K562 (cell line): ENCODE measurements around the gene RTBDN. TPM values are rescaled to one million over a fixed set of nuclear protein-coding genes. Genes with fewer than 3 reads are reported as not detected.

ENCODE experiments used
- ARID2 ChIP-seq: fragments of 450-650 bp; IDR thresholded peaks from 2 replicates; pipeline ENCODE4 v1.6.1; 2017; ENCODE audit warnings: antibody characterized with exemption, mild to moderate bottlenecking
- ETV1 ChIP-seq: fragments of 450-650 bp; conservative IDR thresholded peaks from 2 replicates; pipeline ENCODE4 v1.6.1; 2016; ENCODE audit warnings: missing genetic modification characterization, control low read depth, low read depth, missing compliant biosample characterization
- ETV6 ChIP-seq, 3 experiments: fragments of 150-350 bp in 1 of 3; sonication (generic) in 1 of 3; formaldehyde crosslinking in 1 of 3; IDR thresholded peaks; 2 replicates each; pipeline versions ENCODE4 v1.6.1 to v1.8.0; 2014 to 2022; ENCODE audit warnings: borderline replicate concordance in 2 of 3, low read depth in 2 of 3, antibody characterized with exemption in 1 of 3, low read length in 1 of 3, mild to moderate bottlenecking in 1 of 3, missing genetic modification reagents in 1 of 3
- FUS ChIP-seq: fragments of 200-400 bp; formaldehyde crosslinking; optimal IDR thresholded peaks from 2 replicates; pipeline ENCODE3; 2017; ENCODE audit warnings: low read depth, low read length
- KLF1 ChIP-seq: fragments of 450-650 bp; IDR thresholded peaks from 2 replicates; pipeline ENCODE4 v1.6.1; 2016; ENCODE audit warnings: missing genetic modification characterization, missing compliant biosample characterization
- MCM2 ChIP-seq: fragments of 450-650 bp; IDR thresholded peaks from 2 replicates; pipeline ENCODE4 v1.6.1; 2017; ENCODE audit warnings: low read depth, mild to moderate bottlenecking
- PML ChIP-seq: IDR thresholded peaks from 2 replicates; pipeline ENCODE4 v1.6.1; 2012; ENCODE audit warnings: low read length, inconsistent platforms
- RBBP5 ChIP-seq: fragments of 200-600 bp; sonication (generic); IDR thresholded peaks from 2 replicates; pipeline ENCODE4 v1.6.1; 2012; ENCODE audit warnings: borderline replicate concordance, mild to moderate bottlenecking, low read length, control low read depth, inconsistent platforms; ENCODE audit not compliant: insufficient read depth, poor library complexity, severe bottlenecking
- TCFL5 ChIP-seq: fragments of 250-450 bp; sonication (Bioruptor Pico); conservative IDR thresholded peaks from 2 replicates; pipeline ENCODE4 v1.6.1; 2021; ENCODE audit warnings: mild to moderate bottlenecking, moderate library complexity, matching md5 sums
- ZNF24 ChIP-seq: fragments of 450-650 bp; IDR thresholded peaks from 2 replicates; pipeline ENCODE4 v1.6.1; 2016
- ZNF274 ChIP-seq: IDR thresholded peaks from 2 replicates; pipeline ENCODE4 v1.6.1; 2011; ENCODE audit warnings: low read depth, mild to moderate bottlenecking, low read length, moderate library complexity, borderline replicate concordance
- ZNF75A ChIP-seq: fragments of 450-650 bp; formaldehyde crosslinking; IDR thresholded peaks from 2 replicates; pipeline ENCODE4 v1.4.0; 2020; ENCODE audit warnings: mild to moderate bottlenecking
- ZNF764 ChIP-seq: fragments of 250-450 bp; sonication (Bioruptor Pico); IDR thresholded peaks from 2 replicates; pipeline ENCODE4 v1.4.0; 2020; ENCODE audit warnings: low read depth, mild to moderate bottlenecking, moderate library complexity
- ZNF778 ChIP-seq: fragments of 450-650 bp; formaldehyde crosslinking; IDR thresholded peaks from 2 replicates; pipeline ENCODE4 v1.4.0; 2020; ENCODE audit warnings: mild to moderate bottlenecking, moderate library complexity
- polyA plus RNA-seq, 8 experiments: library from polyadenylated mRNA; depleted of rRNA in 4 of 8; stranded (reverse) in 5 of 8; unstranded in 3 of 8; fragments of >200 nt; fragmentation: Nextera tagmentation in 2 of 8; fragmentation: Illumina TruSeq in 1 of 8; extraction: Ambion mirVana in 2 of 8; extraction: Trizol in 1 of 8; gene quantifications; 2 replicates each; pipeline versions ENCODE4 v1.2.1 to v1.2.3, GENCODE V29; 2011 to 2014; ENCODE audit warnings: inconsistent platforms in 1 of 8, missing spikeins in 1 of 8
- total RNA-seq, 7 experiments: library from RNA; depleted of rRNA in 6 of 7; stranded (reverse); fragments of >200 nt in 6 of 7; fragmentation: Illumina TruSeq in 2 of 7; extraction: Trizol in 2 of 7; gene quantifications; 2 replicates each; pipeline versions ENCODE4 v1.2.1 to v1.2.3, GENCODE V29; 2011 to 2021; ENCODE audit warnings: low replicate concordance in 1 of 7
- TF ChIP-seq, protein P1 (sequence below): sonication (generic); formaldehyde crosslinking; IDR thresholded peaks from 2 replicates; pipeline ENCODE4 v1.9.0; 2022; ENCODE audit warnings: mild to moderate bottlenecking, missing genetic modification reagents
- TF ChIP-seq, protein P2 (sequence below): fragments of 250-450 bp; sonication (Bioruptor Pico); IDR thresholded peaks from 2 replicates; pipeline ENCODE4 v1.8.0; 2022; ENCODE audit warnings: inconsistent platforms, mild to moderate bottlenecking, moderate library complexity, borderline replicate concordance
- TF ChIP-seq, protein P3 (sequence below): fragments of 450-650 bp; IDR thresholded peaks from 2 replicates; pipeline ENCODE4 v1.7.0; 2016; ENCODE audit warnings: borderline replicate concordance
- TF ChIP-seq, protein P4 (sequence below): fragments of 250-450 bp; sonication (Bioruptor Pico); IDR thresholded peaks from 2 replicates; pipeline ENCODE4 v1.5.0; 2021
- TF ChIP-seq, protein P5 (sequence below): sonication (generic); formaldehyde crosslinking; IDR thresholded peaks from 2 replicates; pipeline ENCODE4 v1.8.0; 2022; ENCODE audit warnings: missing genetic modification reagents, mild to moderate bottlenecking, borderline replicate concordance

Gene RTBDN
- total and polyA plus RNA-seq, 9 of the 15 experiments (the other 6 are each of a cell fraction or from before 2014, with no cell fraction given) = 0.20 to 2.3 (median 0.72) TPM; not detected in 1

DNA sequence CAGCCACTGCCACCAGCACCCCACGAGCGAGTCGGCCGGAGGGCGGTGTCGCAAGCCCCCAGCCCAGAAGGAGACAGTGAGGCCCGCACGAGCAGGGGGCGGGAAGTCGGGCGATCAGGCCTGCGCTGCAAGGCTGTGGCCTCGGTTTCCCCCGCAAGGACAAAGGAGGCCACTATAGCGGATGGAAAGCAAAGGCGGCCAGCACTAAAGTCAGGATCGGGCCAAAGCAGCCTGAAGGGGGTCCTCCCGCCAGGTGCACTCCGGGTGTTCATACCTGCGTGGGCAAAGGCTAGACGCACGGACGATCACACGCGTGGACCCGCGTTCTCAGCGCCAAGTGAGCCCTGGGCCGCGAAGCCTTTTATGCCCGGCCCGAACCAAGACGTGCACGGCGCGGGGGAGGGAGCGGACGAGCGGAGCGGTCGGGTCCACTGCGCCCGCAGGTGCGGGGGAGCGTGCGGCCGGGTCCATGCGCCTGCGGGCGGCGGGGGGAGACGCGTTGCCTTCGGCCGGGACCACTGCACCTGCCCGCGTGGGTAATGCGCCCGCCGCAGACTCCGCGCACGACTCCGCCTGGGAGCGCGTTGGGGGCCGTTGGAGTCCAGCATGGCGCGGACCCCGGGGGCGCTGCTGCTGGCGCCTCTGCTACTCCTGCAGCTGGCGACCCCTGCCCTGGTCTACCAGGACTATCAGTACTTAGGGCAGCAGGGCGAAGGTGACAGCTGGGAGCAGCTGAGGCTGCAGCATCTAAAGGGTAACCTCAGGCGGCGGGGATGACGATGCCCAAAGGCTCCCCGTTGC, 32.7 kb downstream of the RTBDN start, which contains the start of the genes PRDX2 and THSD8 (continued):
- TF ChIP-seq, protein P1, sequence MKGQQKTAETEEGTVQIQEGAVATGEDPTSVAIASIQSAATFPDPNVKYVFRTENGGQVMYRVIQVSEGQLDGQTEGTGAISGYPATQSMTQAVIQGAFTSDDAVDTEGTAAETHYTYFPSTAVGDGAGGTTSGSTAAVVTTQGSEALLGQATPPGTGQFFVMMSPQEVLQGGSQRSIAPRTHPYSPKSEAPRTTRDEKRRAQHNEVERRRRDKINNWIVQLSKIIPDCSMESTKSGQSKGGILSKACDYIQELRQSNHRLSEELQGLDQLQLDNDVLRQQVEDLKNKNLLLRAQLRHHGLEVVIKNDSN (CRISPR knock-in tag) = no peak
- TF ChIP-seq ZNF764 (CRISPR knock-in tag) (no peak), ARID2 (no peak), FUS (peak; percentile 74), ETV6 (IDR thresholded peaks at IDR 0.05; ENCODE audit: borderline replicate concordance in 1 of 2, low read depth in 2 of 2, low read length in 1 of 2) (no peak), ETV6 (CRISPR knock-in tag; IDR thresholded peaks at IDR 0.05; ENCODE audit: borderline replicate concordance) (no peak; the same call in 1 of the 2 replicates), PML (peak; percentile 67), ZNF778 (CRISPR knock-in tag) (no peak), ETV1 (no peak), ZNF24 (no peak), MCM2 (no peak), ZNF274 (no peak; the same call in 1 of the 2 replicates), KLF1 (tag) (no peak), TCFL5 (no peak), RBBP5 (peak; percentile 80), ZNF75A (CRISPR knock-in tag) (no peak)
- TF ChIP-seq, protein P2, sequence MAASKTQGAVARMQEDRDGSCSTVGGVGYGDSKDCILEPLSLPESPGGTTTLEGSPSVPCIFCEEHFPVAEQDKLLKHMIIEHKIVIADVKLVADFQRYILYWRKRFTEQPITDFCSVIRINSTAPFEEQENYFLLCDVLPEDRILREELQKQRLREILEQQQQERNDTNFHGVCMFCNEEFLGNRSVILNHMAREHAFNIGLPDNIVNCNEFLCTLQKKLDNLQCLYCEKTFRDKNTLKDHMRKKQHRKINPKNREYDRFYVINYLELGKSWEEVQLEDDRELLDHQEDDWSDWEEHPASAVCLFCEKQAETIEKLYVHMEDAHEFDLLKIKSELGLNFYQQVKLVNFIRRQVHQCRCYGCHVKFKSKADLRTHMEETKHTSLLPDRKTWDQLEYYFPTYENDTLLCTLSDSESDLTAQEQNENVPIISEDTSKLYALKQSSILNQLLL (CRISPR knock-in tag) = no peak
- TF ChIP-seq, protein P3, sequence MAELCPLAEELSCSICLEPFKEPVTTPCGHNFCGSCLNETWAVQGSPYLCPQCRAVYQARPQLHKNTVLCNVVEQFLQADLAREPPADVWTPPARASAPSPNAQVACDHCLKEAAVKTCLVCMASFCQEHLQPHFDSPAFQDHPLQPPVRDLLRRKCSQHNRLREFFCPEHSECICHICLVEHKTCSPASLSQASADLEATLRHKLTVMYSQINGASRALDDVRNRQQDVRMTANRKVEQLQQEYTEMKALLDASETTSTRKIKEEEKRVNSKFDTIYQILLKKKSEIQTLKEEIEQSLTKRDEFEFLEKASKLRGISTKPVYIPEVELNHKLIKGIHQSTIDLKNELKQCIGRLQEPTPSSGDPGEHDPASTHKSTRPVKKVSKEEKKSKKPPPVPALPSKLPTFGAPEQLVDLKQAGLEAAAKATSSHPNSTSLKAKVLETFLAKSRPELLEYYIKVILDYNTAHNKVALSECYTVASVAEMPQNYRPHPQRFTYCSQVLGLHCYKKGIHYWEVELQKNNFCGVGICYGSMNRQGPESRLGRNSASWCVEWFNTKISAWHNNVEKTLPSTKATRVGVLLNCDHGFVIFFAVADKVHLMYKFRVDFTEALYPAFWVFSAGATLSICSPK = no peak
- TF ChIP-seq, protein P4, sequence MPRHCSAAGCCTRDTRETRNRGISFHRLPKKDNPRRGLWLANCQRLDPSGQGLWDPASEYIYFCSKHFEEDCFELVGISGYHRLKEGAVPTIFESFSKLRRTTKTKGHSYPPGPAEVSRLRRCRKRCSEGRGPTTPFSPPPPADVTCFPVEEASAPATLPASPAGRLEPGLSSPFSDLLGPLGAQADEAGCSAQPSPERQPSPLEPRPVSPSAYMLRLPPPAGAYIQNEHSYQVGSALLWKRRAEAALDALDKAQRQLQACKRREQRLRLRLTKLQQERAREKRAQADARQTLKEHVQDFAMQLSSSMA (CRISPR knock-in tag) = no peak
- TF ChIP-seq, protein P5, sequence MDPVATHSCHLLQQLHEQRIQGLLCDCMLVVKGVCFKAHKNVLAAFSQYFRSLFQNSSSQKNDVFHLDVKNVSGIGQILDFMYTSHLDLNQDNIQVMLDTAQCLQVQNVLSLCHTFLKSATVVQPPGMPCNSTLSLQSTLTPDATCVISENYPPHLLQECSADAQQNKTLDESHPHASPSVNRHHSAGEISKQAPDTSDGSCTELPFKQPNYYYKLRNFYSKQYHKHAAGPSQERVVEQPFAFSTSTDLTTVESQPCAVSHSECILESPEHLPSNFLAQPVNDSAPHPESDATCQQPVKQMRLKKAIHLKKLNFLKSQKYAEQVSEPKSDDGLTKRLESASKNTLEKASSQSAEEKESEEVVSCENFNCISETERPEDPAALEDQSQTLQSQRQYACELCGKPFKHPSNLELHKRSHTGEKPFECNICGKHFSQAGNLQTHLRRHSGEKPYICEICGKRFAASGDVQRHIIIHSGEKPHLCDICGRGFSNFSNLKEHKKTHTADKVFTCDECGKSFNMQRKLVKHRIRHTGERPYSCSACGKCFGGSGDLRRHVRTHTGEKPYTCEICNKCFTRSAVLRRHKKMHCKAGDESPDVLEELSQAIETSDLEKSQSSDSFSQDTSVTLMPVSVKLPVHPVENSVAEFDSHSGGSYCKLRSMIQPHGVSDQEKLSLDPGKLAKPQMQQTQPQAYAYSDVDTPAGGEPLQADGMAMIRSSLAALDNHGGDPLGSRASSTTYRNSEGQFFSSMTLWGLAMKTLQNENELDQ = peak; percentile 80; the same call in 1 of the 2 replicates
